Left cardiac atrium (tissue), 4 donors: Measurements from ENCODE around the gene TBC1D21. TPM values are rescaled to one million over a fixed set of nuclear protein-coding genes. Genes with fewer than 3 reads are reported as not detected.

Experiments
- ATAC-seq, 2 donors: fragments of 200-7000 bp; cut with Tn5 transposase; one replicate each; pipeline ENCODE4 v1.9.1; 2020; ENCODE audit warnings: mild to moderate bottlenecking in 2 of 2, moderate library complexity in 2 of 2
- DNase-seq: peaks from one replicate; pipeline ENCODE4 v3.0.0-alpha.2; 2020
- intact Hi-C, 2 donors: fragments of 100-400 bp; cut with DNase I; formaldehyde crosslinking; loops; one replicate each; pipeline versions ENCODE4 v1.14.1 to v1.15.1; 2022 to 2023
- total RNA-seq, 2 donors: library from RNA; stranded (reverse); fragmentation: NEBNext Ultra II Directional; extraction: Animal tissue kit (Norgen Biotek cat#: 25700); gene quantifications; one replicate each; pipeline ENCODE4 v1.2.1, GENCODE V29; 2021
- donor health status: DM: no; HTN: yes; CAD: no.
- donor health status: DM: no; HTN: yes; CAD: no; lungs with severe emphysema.
- donor health status: DM: yes; HTN: yes; CAD: no.
- donor health status: Dilated cardiomyopathy.

Gene TBC1D21
- total RNA-seq, 2 donors from 2014 or later, result not detected

DNA sequence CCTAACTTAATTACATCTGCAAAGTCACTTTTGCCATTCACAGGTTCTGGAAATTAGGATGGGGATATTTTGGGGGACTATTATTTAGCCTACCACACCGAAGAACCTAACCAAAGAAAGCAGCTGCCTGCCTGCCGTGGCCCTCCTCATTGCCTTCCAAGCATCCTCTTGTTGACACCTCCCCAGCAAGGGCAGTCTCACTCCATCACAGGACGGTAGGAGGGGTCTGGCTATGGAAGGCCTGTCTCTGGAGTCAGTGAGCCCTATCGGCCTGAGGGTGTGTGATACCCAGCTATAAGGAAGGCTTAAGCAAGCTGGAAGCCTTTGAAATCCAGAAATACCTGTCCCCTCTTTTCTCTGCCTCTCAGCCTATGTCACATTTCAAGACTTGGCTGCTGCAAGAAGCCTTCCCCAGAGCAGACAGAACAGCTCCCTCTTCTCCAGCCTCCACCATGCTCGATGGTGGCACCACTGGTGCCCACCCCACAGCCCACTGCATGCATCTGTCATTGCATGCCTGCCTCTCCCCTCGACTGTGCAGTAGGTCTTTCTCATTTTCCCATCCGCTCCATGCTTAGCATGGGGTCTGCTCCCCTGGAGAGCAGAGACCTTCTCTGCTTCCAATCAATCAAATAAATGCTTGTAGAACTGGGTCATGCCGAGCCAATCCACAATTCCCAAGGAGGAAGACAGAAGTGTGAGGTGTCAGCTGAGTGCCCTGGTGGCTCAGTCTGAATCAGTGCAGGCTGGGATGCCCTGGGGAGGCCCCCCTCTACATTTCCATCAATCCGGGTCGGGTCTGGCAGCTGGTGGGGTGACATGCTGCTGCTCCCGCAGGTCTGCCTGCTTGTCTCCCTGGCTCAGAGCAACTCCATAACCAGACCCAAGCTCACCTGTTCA lies 29.0 kb downstream of the TBC1D21 start:
- intact Hi-C loops, result loop anchor here (10.0 kb wide), 2 partner anchors 188 to 598 kb away; no protein-coding TSS in a partner anchor
- ATAC-seq (no peak), DNase-seq (no peak)

DNA sequence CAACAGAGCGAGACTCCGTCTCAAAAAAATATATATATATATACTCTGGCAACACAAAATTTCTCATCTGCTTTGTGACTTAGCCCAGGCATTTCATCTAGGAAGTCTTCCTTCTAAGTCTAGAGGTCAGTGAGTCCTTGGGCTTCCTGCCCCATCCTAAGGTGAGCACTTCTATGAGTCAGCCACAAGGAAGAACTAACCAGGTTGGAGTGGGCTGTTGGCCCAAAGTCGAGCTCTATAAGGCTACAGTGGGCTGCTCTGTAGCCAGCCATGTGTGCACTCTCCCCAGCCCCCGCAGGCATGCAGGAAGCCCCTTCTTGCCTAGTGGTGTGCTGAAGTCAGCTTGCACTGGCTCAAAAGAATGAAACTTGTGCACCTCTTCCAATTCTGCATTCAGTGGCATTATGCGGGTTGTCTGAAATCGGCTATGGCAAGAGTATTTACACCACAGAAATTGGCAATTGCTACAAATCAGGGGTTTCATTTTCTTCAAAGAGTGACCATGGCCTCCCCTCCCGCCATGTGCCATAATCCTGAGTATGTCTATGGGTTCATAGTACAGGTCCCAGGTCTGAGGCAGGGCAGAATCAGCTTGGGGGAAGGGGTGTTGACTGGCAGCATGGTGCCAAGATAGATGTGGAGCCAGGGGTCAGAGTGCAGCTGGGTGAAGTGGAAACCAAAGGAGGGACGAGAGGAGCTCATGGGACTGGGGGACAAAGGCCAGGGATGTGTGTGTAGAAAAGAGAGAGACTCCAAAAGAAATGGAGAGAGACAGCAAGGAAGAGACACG lies 30.9 kb downstream of the TBC1D21 start:
- DNase-seq (no peak), ATAC-seq (no peak)
- intact Hi-C loops, result loop anchor here (10.0 kb wide), 2 partner anchors 189 to 599 kb away; no protein-coding TSS in a partner anchor

GRCh38 chr15:73905225-73905827 lies 32.0 kb downstream of the TBC1D21 start:
- ATAC-seq, result no peak
- no peak for DNase-seq
- intact Hi-C loops, result loop anchor here (5.0 to 10.0 kb wide), 5 partner anchors 33 to 601 kb away; partner anchors contain the start of gene TBC1D21 (in 1 of the 2)

DNA sequence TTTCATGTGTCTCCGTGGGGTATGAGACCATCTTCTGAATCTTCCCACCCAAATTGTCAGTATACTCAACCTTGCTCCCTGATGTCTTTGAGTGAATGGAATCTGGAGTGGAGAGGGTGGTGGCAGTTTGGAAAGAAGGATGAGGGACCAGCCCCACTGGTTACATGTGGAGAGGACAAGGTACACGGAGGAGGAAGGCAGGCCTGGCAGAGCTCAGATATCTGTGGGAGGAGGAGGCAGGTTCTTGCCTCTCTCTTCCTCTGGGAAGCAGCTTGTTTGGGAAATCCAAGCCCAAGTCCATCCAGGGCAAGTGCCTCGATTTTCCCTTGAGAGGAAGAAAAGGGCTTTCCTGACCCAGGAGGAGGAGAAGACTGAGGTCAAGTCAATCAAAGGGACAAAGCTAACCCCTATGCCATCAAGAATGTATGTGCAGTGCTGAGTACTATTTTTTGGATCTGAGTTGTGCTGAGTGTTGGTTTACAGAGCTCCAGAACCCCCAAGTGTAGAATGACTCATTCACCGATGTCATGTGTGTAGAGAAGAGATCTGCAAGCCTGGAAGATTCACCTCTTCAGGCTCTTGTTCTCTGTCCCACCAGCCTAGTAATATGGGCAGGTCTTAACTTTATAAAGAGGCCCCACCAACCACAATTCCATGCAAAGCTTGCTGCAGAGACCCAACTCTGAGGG lies 33.1 kb downstream of the TBC1D21 start:
- no peak for ATAC-seq
- DNase-seq, result no peak
- intact Hi-C loops, result loop anchor here (5.0 to 10.0 kb wide), 5 partner anchors 34 to 602 kb away; partner anchors contain the start of gene TBC1D21 (in 1 of the 2)

GRCh38 chr15:73907035-73907408 lies 33.7 kb downstream of the TBC1D21 start:
- intact Hi-C loops, result loop anchor here (5.0 to 10.0 kb wide), 5 partner anchors 35 to 602 kb away; partner anchors contain the start of gene TBC1D21 (in 1 of the 2)
- ATAC-seq (no peak), DNase-seq (no peak)

GRCh38 chr15:73908030-73908821 lies 34.9 kb downstream of the TBC1D21 start:
- peak; percentile 96 to 98 for ATAC-seq
- intact Hi-C loops, result loop anchor here (5.0 to 10.0 kb wide), 5 partner anchors 36 to 603 kb away; partner anchors contain the start of gene TBC1D21 (in 1 of the 2)

DNA sequence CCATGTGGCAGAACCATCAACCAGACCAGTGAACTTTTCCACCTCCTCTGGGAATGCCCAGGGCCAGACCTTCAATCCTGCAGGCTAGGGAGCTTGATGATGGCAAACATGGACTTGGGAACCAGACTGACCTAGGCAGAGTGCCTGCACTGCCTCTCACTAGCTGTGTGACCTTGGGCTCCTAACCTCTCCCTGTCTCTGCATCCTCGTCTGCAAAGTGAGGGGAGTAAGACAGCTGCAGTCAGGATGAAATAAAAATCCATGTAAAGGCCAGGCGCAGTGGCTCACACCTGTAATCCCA lies 35.4 kb downstream of the TBC1D21 start:
- no peak for ATAC-seq
- intact Hi-C loops, result loop anchor here (5.0 to 10.0 kb wide), 5 partner anchors 36 to 604 kb away; partner anchors contain the start of gene TBC1D21 (in 1 of the 2)

More at GRCh38 chr15:73908030-73908821, 34.9 kb downstream of the TBC1D21 start:
- peak; percentile 83 for DNase-seq

DNA sequence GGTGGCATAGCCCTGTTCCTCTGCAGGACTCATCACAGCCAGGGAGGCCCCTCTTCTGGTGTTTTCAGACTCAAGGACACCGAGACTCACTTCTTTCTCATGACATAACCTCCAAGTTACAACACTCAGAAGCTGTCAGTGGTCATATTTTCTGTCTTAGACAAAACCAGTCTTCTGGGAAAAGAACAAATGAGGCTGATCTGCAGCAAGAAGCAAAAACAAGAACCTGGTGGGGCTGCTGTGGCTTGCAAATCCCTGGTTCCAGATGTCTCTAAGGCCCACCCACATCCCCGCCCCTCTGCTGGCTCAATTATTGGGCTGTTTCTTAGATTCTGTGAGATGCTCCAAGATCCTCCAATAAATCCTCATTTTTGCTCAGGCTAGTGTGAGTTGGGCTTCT lies 36.3 kb downstream of the TBC1D21 start:
- ATAC-seq (no peak), DNase-seq (no peak)
- intact Hi-C loops, result loop anchor here (5.0 to 10.0 kb wide), 5 partner anchors 37 to 605 kb away; partner anchors contain the start of gene TBC1D21 (in 1 of the 2)

More for the DNA sequence above, 35.4 kb downstream of the TBC1D21 start:
- no peak for DNase-seq

- DNase-seq (no peak), ATAC-seq (no peak)
- intact Hi-C loops, result no loop called here
Measured at GRCh38 chr15:73910522-73911303, 37.3 kb downstream of the TBC1D21 start.

- intact Hi-C loops, result no loop called here
- DNase-seq (no peak), ATAC-seq (no peak)
Measured at GRCh38 chr15:73912030-73912596, 38.7 kb downstream of the TBC1D21 start.

- DNase-seq, result no peak
- intact Hi-C loops, result no loop called here
Measured at GRCh38 chr15:73914145-73914544, 40.8 kb downstream of the TBC1D21 start.

DNA sequence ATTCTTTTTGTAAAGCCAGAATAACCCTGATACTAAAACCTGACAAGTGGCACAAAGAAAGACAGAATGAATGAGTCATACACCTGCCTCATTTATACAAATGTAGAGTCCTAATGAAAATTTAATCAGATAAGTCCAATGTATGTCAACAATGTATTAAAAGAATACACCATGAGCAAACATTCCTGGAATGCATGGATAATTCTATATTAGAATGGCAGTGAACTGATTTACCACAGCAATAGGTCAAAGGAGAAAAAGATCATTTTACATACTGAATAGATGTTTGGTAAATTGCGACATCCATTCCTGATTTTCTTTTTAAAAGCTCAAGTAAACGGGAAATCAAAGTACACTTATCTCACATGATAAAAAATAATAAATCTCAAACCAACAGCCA lies 41.7 kb downstream of the TBC1D21 start:
- intact Hi-C loops, result no loop called here
- DNase-seq, result no peak
- no peak for ATAC-seq

More at GRCh38 chr15:73914145-73914544, 40.8 kb downstream of the TBC1D21 start:
- ATAC-seq, result no peak

- no peak for ATAC-seq
- intact Hi-C loops, result no loop called here
Measured at GRCh38 chr15:73918784-73919183, 45.4 kb downstream of the TBC1D21 start.

DNA sequence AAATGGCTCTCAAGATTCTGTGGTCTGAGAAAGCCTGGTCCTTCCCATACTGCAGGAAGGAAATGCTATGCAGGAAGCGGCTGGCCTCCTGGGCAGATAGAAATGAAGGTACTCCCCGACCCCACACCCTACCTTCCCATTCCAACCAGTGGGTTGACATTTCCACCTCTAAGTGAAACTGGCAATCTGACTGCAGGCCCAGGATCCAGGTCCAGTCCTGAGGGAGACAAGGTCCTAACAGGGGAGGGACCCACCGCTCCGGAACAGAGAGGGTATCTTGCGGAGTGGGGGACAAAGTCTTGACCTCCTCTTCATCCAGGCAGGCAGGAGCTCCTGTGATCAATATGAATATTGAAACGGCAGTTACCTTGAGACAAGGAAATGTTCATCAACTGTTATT lies 46.3 kb downstream of the TBC1D21 start:
- DNase-seq (no peak), ATAC-seq (no peak)
- intact Hi-C loops, result no loop called here

More at GRCh38 chr15:73918784-73919183, 45.4 kb downstream of the TBC1D21 start:
- DNase-seq, result no peak

DNA sequence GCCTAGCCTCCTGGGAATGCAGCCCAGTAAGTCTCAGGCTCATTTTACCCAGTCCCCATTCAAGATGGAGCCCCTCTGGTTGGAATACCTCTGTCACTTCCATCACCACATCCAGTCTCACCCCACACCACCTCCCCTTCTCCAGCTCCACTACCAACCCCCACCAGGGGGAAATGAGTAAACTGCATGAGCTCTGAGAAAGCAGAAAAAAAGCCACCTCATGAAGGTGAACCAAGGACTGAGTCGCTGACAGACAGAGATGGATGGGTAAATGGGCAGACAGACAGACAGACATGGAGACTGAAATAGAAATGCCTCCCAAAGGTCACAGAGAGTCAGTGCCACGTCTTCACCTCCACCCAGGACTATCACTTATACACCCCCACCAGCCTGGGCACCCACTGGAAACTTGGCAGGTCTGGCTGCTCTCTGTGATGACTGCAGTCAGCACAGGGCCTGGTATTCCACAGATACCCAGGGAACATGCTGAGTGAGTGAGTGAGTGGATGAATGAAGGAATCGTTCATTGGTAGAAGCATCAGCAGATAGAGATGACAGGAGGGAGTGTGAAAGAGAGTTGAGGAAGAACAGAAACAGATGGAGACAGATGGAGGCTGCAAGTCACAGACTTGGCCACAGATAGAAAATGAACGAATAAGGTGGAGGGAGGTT lies 48.0 kb downstream of the TBC1D21 start:
- DNase-seq (no peak), ATAC-seq (peak in 1 of 2 donors; percentile 8)
- intact Hi-C loops, result no loop called here
